Adipocyte (in vitro differentiated cells): ENCODE results near the gene ACP6.
"Not testable (repeated sequence)": the region's sequence is repeated elsewhere in the genome, so short reads cannot be mapped to it uniquely, and the experiment has no call there.

Source experiments
- DNase-seq: peaks from one replicate; pipeline ENCODE4 v3.0.0-alpha.2; 2015; ENCODE audit warnings: low read depth
- H3K27me3 ChIP-seq: replicated peaks from 2 replicates; pipeline ENCODE4 v1.7.0; 2013; ENCODE audit warnings: mild to moderate bottlenecking, low read length, moderate library complexity; ENCODE audit not compliant: control insufficient read depth, insufficient read depth
- H3K36me3 ChIP-seq: 2 replicates; pipeline ENCODE4 v1.7.0; 2013; ENCODE audit warnings: low read length, mild to moderate bottlenecking, moderate library complexity; ENCODE audit not compliant: control insufficient read depth, insufficient read depth, severe bottlenecking
- H3K4me1 ChIP-seq: 2 replicates; pipeline ENCODE4 v1.7.0; 2013; ENCODE audit warnings: mild to moderate bottlenecking, low read length, moderate library complexity; ENCODE audit not compliant: control insufficient read depth, insufficient read depth
- H3K4me3 ChIP-seq: 2 replicates; pipeline ENCODE4 v1.7.0; 2013; ENCODE audit warnings: mild to moderate bottlenecking, low read length, moderate library complexity
- H3K9ac ChIP-seq: 2 replicates; pipeline ENCODE4 v1.7.0; 2013; ENCODE audit warnings: mild to moderate bottlenecking, low read length, moderate library complexity
- H3K9me3 ChIP-seq: 2 replicates; pipeline ENCODE4 v1.7.0; 2013; ENCODE audit warnings: mild to moderate bottlenecking, low read length, moderate library complexity; ENCODE audit not compliant: control insufficient read depth

Gene ACP6

DNA sequence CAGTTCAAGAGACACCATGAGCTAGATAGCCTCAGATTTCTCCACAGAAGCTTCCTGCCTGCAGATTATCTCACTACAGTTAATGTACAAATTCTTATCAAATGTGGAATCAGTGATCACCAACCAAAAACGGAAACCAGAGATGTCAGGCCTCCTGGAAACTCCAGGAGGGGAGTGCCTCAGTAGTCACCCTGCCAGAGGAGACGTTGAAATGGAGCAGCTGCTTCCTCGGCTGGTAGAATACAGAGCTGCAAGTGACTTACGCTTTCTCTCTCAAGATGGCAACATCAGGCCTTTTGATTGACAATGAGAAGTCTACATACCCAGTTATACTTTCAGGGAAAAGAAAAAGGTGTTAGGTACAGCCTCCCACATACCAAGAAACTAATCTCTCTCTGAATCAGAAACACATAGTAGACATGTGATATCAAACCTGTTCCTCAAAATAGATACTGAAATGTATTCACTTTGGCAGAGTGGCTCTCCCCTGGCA is 52.2 kb downstream of the ACP6 start:
- Histone ChIP-seq H3K4me3 (no peak overlapping the region), H3K9me3 (no peaks in the 10 kb centered on the region), H3K36me3 (peaks cover 74% of the 10 kb centered on the region), H3K4me1 (no peaks in the 10 kb centered on the region), H3K27me3 (no peaks in the 10 kb centered on the region), H3K9ac (no peak overlapping the region)
- no peak for DNase-seq

DNA sequence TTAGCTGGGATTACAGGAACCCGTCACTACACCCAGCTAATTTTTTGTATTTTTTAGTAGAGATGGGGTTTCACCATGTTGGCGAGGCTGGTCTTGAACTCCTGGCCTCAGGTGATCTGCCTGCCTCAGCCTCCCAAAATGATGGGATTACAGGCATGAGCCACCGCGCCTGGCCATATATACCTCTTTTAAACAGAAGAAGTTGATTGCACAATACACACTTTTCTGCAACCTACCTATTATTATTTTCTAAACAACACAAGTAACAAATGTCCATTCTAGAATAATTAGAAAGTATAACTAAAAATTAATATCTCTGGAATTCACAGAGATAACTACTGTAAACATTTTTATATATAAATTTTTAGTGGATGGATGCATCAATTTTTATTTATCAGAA is 55.4 kb downstream of the ACP6 start:
- not testable (repeated sequence) for H3K9ac ChIP-seq, H3K4me1 ChIP-seq, H3K27me3 ChIP-seq, H3K9me3 ChIP-seq, DNase-seq, H3K4me3 ChIP-seq
- peaks cover 74% of the 10 kb centered on the region for H3K36me3 ChIP-seq

DNA sequence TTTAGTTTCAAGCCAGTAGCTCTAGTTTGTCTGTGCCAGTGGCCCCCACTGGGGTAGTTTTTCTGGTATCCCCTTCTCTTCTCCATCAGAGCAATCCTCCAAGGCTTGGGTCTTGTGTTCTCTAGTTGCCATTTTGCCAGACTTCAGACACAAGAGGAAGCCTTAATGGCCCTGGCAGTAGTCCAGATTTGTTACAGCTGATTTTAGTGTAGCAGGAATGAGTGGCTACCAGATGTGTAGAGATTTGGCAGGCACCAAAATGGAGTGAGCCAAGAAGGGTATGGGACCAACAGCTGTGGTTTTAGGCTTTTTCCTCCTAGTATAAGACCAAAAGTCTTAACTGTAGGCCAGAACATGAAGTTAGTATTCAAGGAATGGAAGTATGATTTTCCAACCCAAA is 56.8 kb downstream of the ACP6 start:
- H3K9me3 ChIP-seq = no peaks in the 10 kb centered on the region
- no peaks in the 10 kb centered on the region for H3K4me1 ChIP-seq
- H3K4me3 ChIP-seq = no peak overlapping the region
- H3K9ac ChIP-seq = no peak overlapping the region
- no peaks in the 10 kb centered on the region for H3K27me3 ChIP-seq
- no peak for DNase-seq
- peaks cover 60% of the 10 kb centered on the region for H3K36me3 ChIP-seq

DNA sequence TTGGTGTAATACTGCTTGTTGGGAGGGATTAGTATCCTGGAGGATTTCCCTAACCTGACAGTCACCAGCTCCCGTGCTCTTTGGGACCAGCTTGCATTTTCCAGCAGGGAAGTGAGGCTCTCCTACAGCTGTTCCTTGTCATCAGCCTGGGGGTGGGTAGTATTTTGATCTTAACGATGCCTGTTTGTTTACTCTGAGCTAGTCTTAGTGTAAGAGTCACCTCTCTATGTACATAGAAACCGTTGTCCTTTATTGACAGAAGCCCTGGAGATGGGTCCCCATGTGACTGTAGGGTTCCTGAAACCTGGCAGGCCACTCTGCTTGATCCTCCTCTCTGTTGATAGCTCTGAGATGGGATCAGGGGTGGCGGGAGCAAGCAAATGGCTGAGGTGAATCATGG is 58.0 kb downstream of the ACP6 start:
- DNase-seq = no peak
- H3K36me3 ChIP-seq = peaks cover 55% of the 10 kb centered on the region

DNA sequence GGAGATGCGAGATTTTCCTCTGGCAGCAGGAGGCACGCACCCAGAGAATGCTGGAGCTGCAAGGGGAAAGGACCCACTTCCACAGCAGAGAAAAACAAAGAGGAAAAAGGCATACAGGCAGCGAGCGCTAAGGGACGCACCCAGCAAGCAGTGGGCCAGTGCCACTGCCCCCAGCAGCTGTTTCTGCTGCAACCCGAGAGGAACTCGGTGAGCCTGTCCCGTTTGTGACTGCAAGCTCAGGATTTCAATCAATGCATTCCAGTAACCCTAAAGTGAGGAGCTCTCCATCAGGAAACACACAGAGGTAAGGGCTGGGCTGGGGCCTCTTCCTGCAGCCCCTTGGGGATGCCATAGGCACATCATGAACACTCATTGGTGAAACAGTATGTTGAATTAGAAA is 58.7 kb downstream of the ACP6 start:
- H3K4me3 ChIP-seq = no peak overlapping the region
- no peak for DNase-seq

More for the DNA sequence above, 58.0 kb downstream of the ACP6 start:
- Histone ChIP-seq H3K4me1 (no peaks in the 10 kb centered on the region), H3K9me3 (no peaks in the 10 kb centered on the region), H3K27me3 (no peaks in the 10 kb centered on the region), H3K4me3 (no peak overlapping the region), H3K9ac (no peak overlapping the region)

DNA sequence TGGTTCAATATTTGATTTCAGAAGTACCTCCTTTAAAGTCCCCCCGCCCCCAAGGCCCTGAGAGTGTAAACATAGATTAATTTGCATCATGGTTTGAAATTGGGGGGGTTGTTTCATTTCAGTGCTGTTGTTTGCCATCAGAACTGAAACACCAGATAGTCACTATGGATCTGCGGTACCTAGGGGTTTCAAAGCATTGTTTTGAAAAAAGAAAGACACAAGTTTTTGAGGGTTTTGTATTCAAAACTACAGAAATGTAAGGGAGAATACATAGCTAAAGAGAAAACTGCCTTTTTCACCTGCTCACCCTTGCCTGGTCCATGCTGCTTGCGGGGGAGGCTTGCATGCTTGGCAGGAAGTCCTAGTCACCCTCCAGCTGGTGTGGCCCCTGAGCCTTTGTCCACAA is 59.3 kb downstream of the ACP6 start:
- no peak for DNase-seq
- no peaks in the 10 kb centered on the region for H3K9me3 ChIP-seq
- no peak overlapping the region for H3K9ac ChIP-seq
- H3K36me3 ChIP-seq = peaks cover 55% of the 10 kb centered on the region
- no peaks in the 10 kb centered on the region for H3K27me3 ChIP-seq
- H3K4me3 ChIP-seq = no peak overlapping the region
- no peaks in the 10 kb centered on the region for H3K4me1 ChIP-seq

More for the DNA sequence above, 58.7 kb downstream of the ACP6 start:
- no peaks in the 10 kb centered on the region for H3K9me3 ChIP-seq
- peaks cover 55% of the 10 kb centered on the region for H3K36me3 ChIP-seq
- no peaks in the 10 kb centered on the region for H3K27me3 ChIP-seq
- H3K9ac ChIP-seq = no peak overlapping the region
- no peaks in the 10 kb centered on the region for H3K4me1 ChIP-seq

DNA sequence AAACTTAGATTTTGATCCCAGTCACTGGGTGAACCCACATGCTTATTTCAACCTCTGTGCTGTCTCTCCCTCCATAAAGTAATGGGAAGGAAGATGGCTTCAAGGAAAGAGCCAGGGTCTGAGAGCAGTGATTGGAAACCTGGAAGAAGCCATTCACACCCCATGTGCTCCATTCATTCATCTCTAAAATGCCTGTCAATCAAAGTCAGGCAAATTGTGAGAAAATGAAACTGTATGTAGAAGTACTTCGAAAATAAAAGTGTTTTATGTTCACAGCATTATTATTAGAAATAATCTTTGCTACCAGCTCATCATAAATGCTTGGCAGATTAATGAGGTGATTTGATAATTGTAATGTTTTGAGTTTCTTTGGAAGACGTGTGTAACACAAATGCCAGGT is 61.0 kb downstream of the ACP6 start:
- peaks cover 44% of the 10 kb centered on the region for H3K36me3 ChIP-seq
- no peak overlapping the region for H3K9ac ChIP-seq
- H3K9me3 ChIP-seq = no peaks in the 10 kb centered on the region
- H3K27me3 ChIP-seq = no peaks in the 10 kb centered on the region
- H3K4me1 ChIP-seq = no peaks in the 10 kb centered on the region
- no peak overlapping the region for H3K4me3 ChIP-seq
- no peak for DNase-seq

DNA sequence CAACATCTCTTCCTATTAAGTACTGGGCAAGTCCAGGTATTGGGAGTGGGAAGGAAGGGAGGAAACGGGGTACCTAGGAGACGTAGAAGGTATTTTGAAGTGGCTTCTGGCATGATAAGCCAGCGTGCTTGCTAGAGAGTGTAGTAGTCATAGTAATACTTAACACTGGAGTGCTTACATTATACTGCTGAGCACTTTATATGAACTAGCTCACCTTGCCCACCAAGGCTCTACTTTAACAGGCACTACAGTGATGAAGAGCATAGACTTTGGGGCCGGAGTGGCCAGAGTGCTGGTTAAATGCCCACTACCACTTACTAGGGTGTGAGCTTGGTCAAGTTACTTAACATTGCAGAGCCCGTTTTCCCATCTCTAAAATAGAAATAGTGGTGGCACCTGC is 61.7 kb downstream of the ACP6 start:
- Histone ChIP-seq H3K9ac (no peak overlapping the region), H3K4me1 (no peaks in the 10 kb centered on the region), H3K27me3 (no peaks in the 10 kb centered on the region), H3K4me3 (no peak overlapping the region), H3K36me3 (peaks cover 37% of the 10 kb centered on the region), H3K9me3 (no peaks in the 10 kb centered on the region)
- DNase-seq = no peak

DNA sequence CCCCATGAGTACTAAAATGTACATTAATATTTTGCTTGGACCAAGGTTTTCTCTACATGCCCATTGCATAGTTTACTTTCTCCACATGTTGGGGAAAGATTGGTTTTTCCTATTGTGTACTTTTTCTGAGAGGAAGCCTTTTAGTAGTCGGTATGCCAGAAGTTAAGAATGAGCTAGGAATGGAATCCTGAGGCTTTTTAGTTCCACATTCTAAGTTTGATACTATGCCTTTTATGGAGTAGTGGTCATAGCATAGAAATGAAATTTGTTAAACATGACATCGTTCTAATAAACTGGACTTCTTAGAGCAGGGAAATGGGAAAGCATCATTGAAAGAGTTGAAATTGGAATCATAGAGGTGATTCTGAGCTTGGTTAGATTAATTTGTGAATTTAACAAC is 64.7 kb downstream of the ACP6 start:
- H3K27me3 ChIP-seq = no peaks in the 10 kb centered on the region

DNA sequence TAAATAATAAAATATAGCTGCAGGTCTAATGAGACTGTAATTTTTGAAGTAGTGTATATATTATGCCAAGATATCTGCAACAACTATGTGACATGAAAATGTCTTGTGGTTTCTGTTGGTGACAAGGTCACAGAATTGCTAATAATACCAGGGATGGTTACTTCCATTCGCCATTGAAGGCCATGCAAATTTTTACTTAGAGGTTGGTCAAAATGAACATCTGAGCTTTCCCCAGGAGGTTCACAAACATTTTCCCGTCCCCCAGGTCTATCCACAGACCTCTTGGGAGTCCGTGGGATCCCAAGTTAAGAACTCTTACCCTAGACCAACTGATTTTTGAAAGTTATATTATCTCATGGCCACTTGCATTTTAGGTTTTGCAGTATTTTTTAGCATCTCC is 66.3 kb downstream of the ACP6 start:
- Histone ChIP-seq H3K9ac (no peak overlapping the region), H3K4me3 (no peak overlapping the region), H3K27me3 (no peaks in the 10 kb centered on the region), H3K36me3 (peaks cover 17% of the 10 kb centered on the region), H3K4me1 (peaks cover 7% of the 10 kb centered on the region), H3K9me3 (no peaks in the 10 kb centered on the region)
- no peak for DNase-seq

More for the DNA sequence above, 64.7 kb downstream of the ACP6 start:
- Histone ChIP-seq H3K9me3 (no peaks in the 10 kb centered on the region), H3K36me3 (peaks cover 17% of the 10 kb centered on the region), H3K4me3 (no peak overlapping the region), H3K4me1 (peaks cover 5% of the 10 kb centered on the region), H3K9ac (no peak overlapping the region)
- peak; percentile 44 for DNase-seq

DNA sequence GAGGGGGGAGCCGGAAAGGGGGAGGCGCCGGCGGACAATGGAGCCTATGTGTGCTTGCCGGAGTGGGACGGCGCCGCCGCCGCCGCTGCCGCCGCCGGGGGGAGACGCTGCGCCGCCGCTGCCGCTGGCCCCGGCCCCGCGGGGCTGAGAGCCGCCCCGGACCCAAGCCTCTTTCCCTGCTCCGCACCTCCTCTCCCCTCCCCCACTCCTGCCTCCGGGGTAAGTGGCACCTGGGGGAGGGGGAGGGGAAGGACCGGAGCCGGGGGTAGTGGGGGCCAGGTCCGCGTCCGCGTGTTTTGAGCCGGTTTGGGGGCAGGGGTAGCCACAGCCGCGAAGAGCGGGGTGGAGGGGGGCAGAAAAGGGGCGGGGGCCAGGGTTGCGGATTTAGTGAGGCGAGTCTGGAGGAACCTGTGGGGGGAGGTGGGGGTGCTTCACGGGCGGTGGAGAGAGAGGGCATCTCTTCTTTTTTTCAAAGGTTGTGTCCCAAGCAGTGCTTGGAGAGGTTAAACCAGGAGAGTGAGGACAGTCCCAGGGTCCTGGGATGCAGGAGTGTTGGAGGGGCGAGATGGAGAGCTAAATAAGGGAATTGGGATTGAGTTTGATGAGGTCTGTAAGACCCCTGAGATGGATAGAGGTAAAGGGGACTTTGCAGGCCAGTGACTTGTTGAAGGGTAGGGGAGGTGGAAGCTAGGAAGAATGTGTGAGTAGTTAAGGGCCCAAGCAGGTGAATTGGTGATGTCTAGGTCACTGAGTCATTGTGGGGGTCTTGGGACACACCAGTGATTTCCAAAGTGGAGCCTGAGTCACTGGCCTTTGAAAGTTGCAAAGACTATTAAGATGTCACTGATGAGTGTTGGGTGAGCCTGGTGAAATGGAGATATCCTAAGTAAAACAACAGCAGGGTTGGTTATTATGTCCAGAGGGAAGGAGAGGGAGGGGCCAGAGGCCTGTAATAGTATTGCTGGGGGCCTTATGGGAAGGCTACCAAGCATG is 69.9 kb downstream of the ACP6 start:
- Histone ChIP-seq H3K36me3 (no peaks in the 10 kb centered on the region), H3K27me3 (no peaks in the 10 kb centered on the region), H3K9ac (peak overlapping the region; percentile 49), H3K4me3 (peak overlapping the region; percentile 81), H3K4me1 (peaks cover 13% of the 10 kb centered on the region), H3K9me3 (no peaks in the 10 kb centered on the region)
- peak; percentile 54 for DNase-seq
